Sigmoid colon (tissue), 7 donors: Measurements from ENCODE around the gene PRKN. TPM values are rescaled to one million over a fixed set of nuclear protein-coding genes. Genes with fewer than 3 reads are reported as not detected.

Experiments
- DNase-seq: peaks from one replicate; pipeline ENCODE4 v3.0.0-alpha.2; 2019
- H3K27ac ChIP-seq, 4 donors: fragments of 200-600 bp; sonication (generic); one replicate each; pipeline ENCODE4 v1.5.1; 2016 to 2019; ENCODE audit warnings: mild to moderate bottlenecking in 1 of 4
- H3K27me3 ChIP-seq, 3 donors: fragments of 200-600 bp; sonication (generic); one replicate each; pipeline ENCODE4 v1.5.1; 2019; ENCODE audit warnings: mild to moderate bottlenecking in 1 of 3
- H3K36me3 ChIP-seq, 4 donors: fragments of 200-600 bp; sonication (generic); one replicate each; pipeline ENCODE4 v1.5.1; 2016 to 2019
- H3K4me1 ChIP-seq, 4 donors: fragments of 200-600 bp; sonication (generic); one replicate each; pipeline ENCODE4 v1.5.1; 2017 to 2019
- H3K4me3 ChIP-seq, 4 donors: fragments of 200-600 bp; sonication (generic); one replicate each; pipeline ENCODE4 v1.5.1; 2017 to 2019; ENCODE audit warnings: mild to moderate bottlenecking in 2 of 4, moderate library complexity in 1 of 4
- H3K9me3 ChIP-seq, 4 donors: fragments of 200-600 bp in 3 of 4; sonication (generic) in 3 of 4; one replicate each; pipeline versions ENCODE4 v1.5.1 to v1.6.1; 2013 to 2019
- CTCF ChIP-seq, 4 experiments: fragments of 450-650 bp in 3 of 4; fragments of 200-600 bp in 1 of 4; IDR thresholded peaks; one replicate each; pipeline ENCODE4 v1.5.1; 2016 to 2019; ENCODE audit warnings: antibody characterized with exemption in 4 of 4, mild to moderate bottlenecking in 3 of 4, moderate library complexity in 2 of 4
- EP300 ChIP-seq, 4 donors: sonication (generic); formaldehyde crosslinking; IDR thresholded peaks; one replicate each; pipeline ENCODE4 v1.6.1; 2017; ENCODE audit warnings: antibody characterized with exemption in 4 of 4
- POLR2A ChIP-seq, 2 donors: fragments of 450-650 bp; IDR thresholded peaks; one replicate each; pipeline ENCODE4 v1.6.1; 2016; ENCODE audit warnings: antibody characterized with exemption in 2 of 2, mild to moderate bottlenecking in 2 of 2, moderate library complexity in 2 of 2
- POLR2AphosphoS5 ChIP-seq, 4 donors: sonication (generic); formaldehyde crosslinking; IDR thresholded peaks; one replicate each; pipeline ENCODE4 v1.6.1; 2017; ENCODE audit warnings: antibody characterized with exemption in 4 of 4
- WGBS, 2 donors: extraction: QIAGEN DNeasy Blood & Tissue Kit; methylation state at CpG; one replicate each; pipeline ENCODE4 v1.1.7; 2013; 5-methylcytosine and 5-hydroxymethylcytosine counted together
- intact Hi-C: fragments of 100-400 bp; cut with DNase I; formaldehyde crosslinking; loops from one replicate; pipeline ENCODE4 v1.15.1; 2023
- polyA plus RNA-seq, 3 donors: library from polyadenylated mRNA; stranded (reverse); fragments of 200-250 nt; gene quantifications; one replicate each; pipeline ENCODE4 v1.2.3, GENCODE V29; 2013
- total RNA-seq, 4 donors: library from RNA; depleted of rRNA; stranded (reverse); fragments of >200 nt; gene quantifications; one replicate each; pipeline ENCODE4 v1.1.0, GENCODE V29; 2016
- donor health status: healthy with polysubstance abuse.
- donor health status: Bipolar disorder and iron deficiency.
- donor health status: healthy.

PRKN gene
- total and polyA plus RNA-seq, 7 donors: 0.38 to 173 (median 9.7) TPM

- H3K4me1 ChIP-seq: peaks cover 0 to 51% (median 31%) of the 10 kb centered on the region in 4 donors
- no peak overlapping the region for H3K4me3 ChIP-seq
- no peaks in the 10 kb centered on the region for H3K9me3 ChIP-seq
- no peaks in the 10 kb centered on the region for H3K27me3 ChIP-seq
- intact Hi-C loops: no loop called here
- no peaks in the 10 kb centered on the region for H3K36me3 ChIP-seq
- H3K27ac ChIP-seq: peak overlapping the region in 3 of 4 donors; percentile 50 to 75 (median 74)
- peak; percentile 67 for DNase-seq
- WGBS, 2 donors: 91% methylated on average over 13 of the region's 13 CpGs
- TF ChIP-seq EP300 (IDR thresholded peaks at IDR 0.05) (no peak), POLR2AphosphoS5 (IDR thresholded peaks at IDR 0.05) (peak; percentile 63 to 82 (median 68)), CTCF (IDR thresholded peaks at IDR 0.05) (no peak), POLR2A (IDR thresholded peaks at IDR 0.05) (no peak)
Measured at GRCh38 chr6:161626132-161626676, 1101.4 kb downstream of the PRKN start.

GRCh38 chr6:161624111-161624510 is 1103.5 kb downstream of the PRKN start:
- intact Hi-C loops: no loop called here

GRCh38 chr6:161622779-161623178 is 1104.8 kb downstream of the PRKN start:
- H3K9me3 ChIP-seq: no peaks in the 10 kb centered on the region
- no peaks in the 10 kb centered on the region for H3K27me3 ChIP-seq
- peaks cover 0 to 44% (median 26%) of the 10 kb centered on the region in 4 donors for H3K4me1 ChIP-seq
- H3K4me3 ChIP-seq: no peak overlapping the region
- TF ChIP-seq POLR2AphosphoS5 (IDR thresholded peaks at IDR 0.05): no peak
- no peak for TF ChIP-seq EP300 (IDR thresholded peaks at IDR 0.05)
- TF ChIP-seq CTCF (IDR thresholded peaks at IDR 0.05): no peak
- no peak for TF ChIP-seq POLR2A (IDR thresholded peaks at IDR 0.05)
- no peaks in the 10 kb centered on the region for H3K36me3 ChIP-seq
- intact Hi-C loops: no loop called here
- H3K27ac ChIP-seq: no peak overlapping the region
- DNase-seq: no peak
- WGBS, 2 donors: 84 to 88% methylated on average over 3 of the region's 3 CpGs

More at GRCh38 chr6:161624111-161624510, 1103.5 kb downstream of the PRKN start:
- no peaks in the 10 kb centered on the region for H3K27me3 ChIP-seq
- no peaks in the 10 kb centered on the region for H3K9me3 ChIP-seq
- 69 to 73% methylated on average over 4 of the region's 4 CpGs for WGBS, 2 donors
- H3K27ac ChIP-seq: peak overlapping the region in 1 of 4 donors; percentile 11
- H3K4me3 ChIP-seq: no peak overlapping the region
- TF ChIP-seq EP300 (IDR thresholded peaks at IDR 0.05) (no peak), CTCF (IDR thresholded peaks at IDR 0.05) (no peak), POLR2AphosphoS5 (IDR thresholded peaks at IDR 0.05) (no peak), POLR2A (IDR thresholded peaks at IDR 0.05) (no peak)
- no peaks in the 10 kb centered on the region for H3K36me3 ChIP-seq
- no peak for DNase-seq
- peaks cover 0 to 44% (median 26%) of the 10 kb centered on the region in 4 donors for H3K4me1 ChIP-seq

- no peak for DNase-seq
- peaks cover 0 to 19% (median 11%) of the 10 kb centered on the region in 4 donors for H3K4me1 ChIP-seq
- H3K27me3 ChIP-seq: no peaks in the 10 kb centered on the region
- 65 to 83% methylated on average over 8 of the region's 8 CpGs for WGBS, 2 donors
- H3K27ac ChIP-seq: no peak overlapping the region
- no peaks in the 10 kb centered on the region for H3K36me3 ChIP-seq
- TF ChIP-seq EP300 (IDR thresholded peaks at IDR 0.05) (no peak), CTCF (IDR thresholded peaks at IDR 0.05) (peak in 2 of 4 experiments; percentile 15 to 21)
- intact Hi-C loops: no loop called here
- H3K4me3 ChIP-seq: no peak overlapping the region
- no peaks in the 10 kb centered on the region for H3K9me3 ChIP-seq
Measured at GRCh38 chr6:161618831-161619454, 1108.6 kb downstream of the PRKN start.
